Endothelial cell of umbilical vein (primary cell): Measurements from ENCODE around the gene SLC7A8.

Source experiments
- CTCF ChIP-seq, 2 donors: IDR thresholded peaks; 1 replicate in 1 of 2; 2 replicates in 1 of 2; pipeline ENCODE4 v1.5.1; 2011; ENCODE audit warnings: low read length in 2 of 2, mild to moderate bottlenecking in 2 of 2, moderate library complexity in 2 of 2, control low read depth in 1 of 2, inconsistent platforms in 1 of 2, low read depth in 1 of 2; ENCODE audit not compliant: insufficient read depth in 1 of 2; ENCODE audit errors: extremely low read depth in 1 of 2
- POLR2A ChIP-seq: IDR thresholded peaks from 2 replicates; pipeline ENCODE4 v1.6.1; 2012; ENCODE audit warnings: low read depth, mild to moderate bottlenecking, control low read depth, low read length
- POLR2AphosphoS5 ChIP-seq: IDR thresholded peaks from 2 replicates; pipeline ENCODE4 v1.6.1; 2012; ENCODE audit warnings: low read depth, mild to moderate bottlenecking, control low read depth, low read length, moderate library complexity; ENCODE audit not compliant: insufficient read depth

GRCh38 chr14:23187925-23188324 lies 4.5 kb upstream of the SLC7A8 start:
- no peak for TF ChIP-seq CTCF (IDR thresholded peaks at IDR 0.05; ENCODE audit: extremely low read depth in 1 of 2, insufficient read depth in 1 of 2, low read depth in 1 of 2, low read length in 2 of 2)
- no peak for TF ChIP-seq POLR2AphosphoS5
- no peak for TF ChIP-seq POLR2A
